IPS-11a (cell line): ENCODE data around the gene TGM3.

ENCODE experiments used
- H3K4me3 ChIP-seq: one replicate; pipeline ENCODE4 v1.5.1; 2013; ENCODE audit warnings: low read depth, low read length, control low read depth

The TGM3 gene

DNA sequence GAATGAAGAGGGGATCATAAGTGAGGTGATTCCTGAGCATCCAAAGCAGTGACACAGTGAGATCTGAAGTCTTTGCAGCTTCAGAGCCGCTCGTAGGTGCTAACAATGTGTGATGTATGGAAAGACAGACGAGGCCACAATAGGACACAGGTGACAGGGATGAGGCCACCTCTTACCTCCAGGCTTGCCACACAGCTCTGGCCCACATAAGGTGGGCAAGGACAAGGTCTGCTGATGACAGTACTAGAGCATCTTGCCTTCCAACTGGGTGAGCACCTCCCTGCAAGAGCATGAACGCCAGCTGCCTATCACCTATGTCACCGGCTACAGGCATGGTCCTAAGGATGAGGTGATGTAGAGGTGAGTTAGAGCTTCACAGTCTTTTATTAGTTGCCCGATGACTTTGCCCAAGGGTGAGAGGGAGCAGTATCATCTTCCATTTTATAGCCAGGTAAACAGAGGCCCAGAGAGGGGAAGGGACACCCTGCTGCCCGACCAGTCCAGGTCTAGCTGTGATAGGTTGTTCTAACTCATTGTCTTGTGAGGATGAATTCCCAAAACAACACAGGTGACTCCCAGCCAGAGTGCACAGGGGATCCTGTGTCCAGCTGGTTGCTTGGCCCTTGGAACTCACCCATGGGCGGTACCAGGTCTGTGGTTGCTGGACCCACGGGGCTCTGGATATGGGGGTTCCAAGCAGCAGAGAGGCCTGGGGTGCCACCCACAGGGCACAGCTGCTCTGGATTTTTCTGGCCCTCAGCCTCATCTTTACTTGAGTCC is 78.7 kb downstream of the TGM3 start:
- H3K4me3 ChIP-seq, result no peak overlapping the region

DNA sequence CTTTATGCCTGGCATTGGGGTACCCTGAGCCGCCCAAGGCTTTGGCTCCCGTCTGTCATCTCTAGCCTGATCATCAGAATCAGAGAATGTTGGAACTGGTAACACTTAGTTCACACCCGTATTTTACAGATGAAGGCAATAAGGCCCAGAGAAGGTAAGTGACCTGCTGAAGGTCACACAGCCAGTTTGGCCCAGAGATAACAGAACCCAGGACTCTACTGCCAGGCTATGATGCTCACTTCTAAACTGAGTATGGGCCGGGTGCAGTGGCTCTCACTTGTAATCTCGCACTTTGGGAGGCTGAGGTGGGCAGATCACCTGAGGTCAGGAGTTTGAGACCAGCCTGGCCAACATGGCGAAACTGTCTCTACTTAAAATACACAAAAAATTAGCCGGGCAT is 83.1 kb downstream of the TGM3 start:
- no peak overlapping the region for H3K4me3 ChIP-seq

GRCh38 chr20:2379511-2380229 is 83.9 kb downstream of the TGM3 start:
- H3K4me3 ChIP-seq, result no peak overlapping the region

GRCh38 chr20:2380601-2381000 is 84.8 kb downstream of the TGM3 start, which contains the start of gene TGM6:
Gene TGM6, plus strand, starts transcription at chr20:2380901. Its CDS starts 68 bp downstream, at chr20:2380969.
- H3K4me3 ChIP-seq, result no peak within 1 kb of the TSS

DNA sequence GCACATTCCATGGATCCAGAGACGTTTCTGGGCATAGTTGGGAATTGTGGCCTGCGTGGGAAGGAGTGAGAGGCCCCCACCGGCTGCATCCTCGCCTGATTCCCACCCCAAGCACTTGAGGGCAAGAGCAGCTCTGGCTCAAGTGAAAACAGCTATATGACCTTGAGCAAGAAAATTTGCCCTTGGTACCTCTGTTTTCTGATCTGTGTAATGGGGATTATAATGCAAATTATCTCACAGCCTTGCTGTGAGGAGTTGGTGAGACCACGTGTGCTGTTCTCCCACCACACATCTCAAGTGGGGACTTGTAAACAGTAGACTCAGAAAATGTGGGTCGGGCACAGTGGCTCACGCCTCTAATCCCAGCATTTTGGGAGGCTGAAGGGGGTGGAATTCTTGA is 85.5 kb downstream of the TGM3 start:
- no peak overlapping the region for H3K4me3 ChIP-seq

DNA sequence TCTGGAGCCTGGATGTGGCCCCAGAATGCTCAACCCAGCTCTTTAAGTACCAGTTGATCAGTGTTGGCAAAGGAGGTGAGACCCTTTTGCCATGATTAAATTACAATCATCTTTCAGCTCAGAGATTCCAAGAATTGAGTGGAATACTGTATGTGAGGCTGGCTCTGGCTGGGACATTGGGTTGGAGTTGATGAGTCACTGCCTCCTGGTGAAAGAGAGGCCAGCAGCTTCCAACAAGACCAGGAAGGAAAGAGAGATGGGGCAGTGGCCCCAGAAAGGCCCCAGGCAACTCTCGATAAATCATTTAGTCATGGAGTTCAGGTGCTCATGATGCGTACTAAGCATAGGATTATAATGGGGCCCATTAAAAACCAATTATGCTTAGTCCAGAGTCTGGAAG is 87.0 kb downstream of the TGM3 start:
- no peak overlapping the region for H3K4me3 ChIP-seq

- H3K4me3 ChIP-seq, result no peak overlapping the region
Measured at GRCh38 chr20:2385026-2385425, 89.2 kb downstream of the TGM3 start.

DNA sequence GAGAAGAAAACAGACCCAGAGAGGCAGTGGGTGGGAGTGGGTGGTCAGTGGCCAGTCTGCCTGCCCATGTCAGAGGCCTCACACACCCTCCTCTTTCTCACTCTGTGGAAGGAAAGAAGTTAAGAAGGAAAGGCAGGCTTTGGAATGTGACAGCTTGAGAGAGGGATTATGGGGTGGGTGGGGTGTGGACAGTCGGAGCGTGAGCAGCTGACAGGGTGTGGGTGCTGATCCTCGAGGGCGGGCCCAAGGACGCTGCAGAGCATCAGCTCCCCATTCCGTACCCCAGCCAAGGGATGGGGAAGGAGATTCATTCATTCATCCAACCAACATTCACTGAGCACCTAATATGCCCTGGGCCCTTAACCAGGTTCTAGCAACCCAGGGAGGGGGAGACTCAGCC is 89.7 kb downstream of the TGM3 start:
- H3K4me3 ChIP-seq, result no peak overlapping the region

DNA sequence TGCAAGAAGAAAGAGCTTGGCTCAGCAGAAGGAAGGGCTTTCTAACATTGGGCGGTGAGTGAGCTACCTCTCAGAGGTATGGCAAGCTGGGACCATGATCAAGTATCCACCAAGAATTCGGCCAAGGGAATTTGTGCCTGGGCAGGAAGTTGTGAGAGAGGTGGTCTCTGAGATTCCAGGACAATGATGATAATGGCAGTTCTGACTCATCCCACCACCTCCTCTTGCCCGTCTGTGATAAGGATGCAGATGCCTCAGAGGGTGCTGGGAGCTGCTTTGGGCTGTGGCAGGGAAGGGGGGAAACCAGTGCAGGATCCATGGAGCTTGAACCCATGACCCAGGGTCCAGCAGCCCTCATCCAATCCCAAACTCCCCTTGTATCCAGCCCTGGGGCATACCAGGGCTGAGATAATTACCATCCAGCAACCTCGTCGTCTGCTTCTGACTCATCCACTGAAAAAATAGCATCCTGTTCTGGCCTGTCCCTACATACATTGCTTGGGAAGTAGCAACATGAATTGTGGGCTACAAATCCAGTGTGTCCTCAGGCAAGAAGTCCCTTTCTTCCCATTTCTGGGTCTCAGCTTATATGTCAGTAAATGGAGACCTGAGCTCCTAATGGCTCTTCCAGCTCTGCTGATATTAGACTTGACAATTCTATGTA is 90.8 kb downstream of the TGM3 start:
- no peak overlapping the region for H3K4me3 ChIP-seq

GRCh38 chr20:2387180-2387577 is 91.4 kb downstream of the TGM3 start:
- H3K4me3 ChIP-seq, result no peak overlapping the region

GRCh38 chr20:2387580-2387979 is 91.8 kb downstream of the TGM3 start:
- no peak overlapping the region for H3K4me3 ChIP-seq
